ENCODE measurements around the gene GUCA1C.

Gene GUCA1C

GRCh38 chr3:108909799-108910198 is 43.9 kb downstream of the GUCA1C start:
- Histone ChIP-seq H3K9me3 (ENCODE audit: control insufficient read depth in 5 of 5, low read length in 5 of 5) (no peaks in the 10 kb centered on the region), H3K4me1 (ENCODE audit: control insufficient read depth in 5 of 5, insufficient read depth in 5 of 5, low read length in 5 of 5) (no peaks in the 10 kb centered on the region), H3K36me3 (ENCODE audit: control insufficient read depth in 5 of 5, insufficient read depth in 5 of 5, low read length in 5 of 5) (no peaks in the 10 kb centered on the region), H3K9ac (ENCODE audit: low read length in 5 of 5) (no peak overlapping the region), H3K27me3 (ENCODE audit: control insufficient read depth in 5 of 5, insufficient read depth in 4 of 5, low read length in 5 of 5) (peaks cover 0 to 4% (median 0%) of the 10 kb centered on the region in 5 donors), H3K27ac (ENCODE audit: low read depth, low read length) (no peak overlapping the region), H3K4me3 (ENCODE audit: low read depth in 1 of 5, low read length in 5 of 5) (no peak overlapping the region)

- no peak overlapping the region for H3K9ac ChIP-seq (ENCODE audit: low read length in 5 of 5)
- H3K9me3 ChIP-seq (ENCODE audit: control insufficient read depth in 5 of 5, low read length in 5 of 5) = no peaks in the 10 kb centered on the region
- no peaks in the 10 kb centered on the region for H3K36me3 ChIP-seq (ENCODE audit: control insufficient read depth in 5 of 5, insufficient read depth in 5 of 5, low read length in 5 of 5)
- H3K27me3 ChIP-seq (ENCODE audit: control insufficient read depth in 5 of 5, insufficient read depth in 4 of 5, low read length in 5 of 5) = peaks cover 0 to 4% (median 0%) of the 10 kb centered on the region in 5 donors
- no peaks in the 10 kb centered on the region for H3K4me1 ChIP-seq (ENCODE audit: control insufficient read depth in 5 of 5, insufficient read depth in 5 of 5, low read length in 5 of 5)
- H3K4me3 ChIP-seq (ENCODE audit: low read depth in 1 of 5, low read length in 5 of 5) = no peak overlapping the region
- no peak overlapping the region for H3K27ac ChIP-seq (ENCODE audit: low read depth, low read length)
Measured at GRCh38 chr3:108907194-108907593, 46.5 kb downstream of the GUCA1C start.

GRCh38 chr3:108899530-108899929 is 54.1 kb downstream of the GUCA1C start:
- no peak overlapping the region for H3K27ac ChIP-seq (ENCODE audit: low read depth, low read length)
- H3K36me3 ChIP-seq (ENCODE audit: control insufficient read depth in 5 of 5, insufficient read depth in 5 of 5, low read length in 5 of 5) = no peaks in the 10 kb centered on the region
- no peak overlapping the region for H3K4me3 ChIP-seq (ENCODE audit: low read depth in 1 of 5, low read length in 5 of 5)
- H3K4me1 ChIP-seq (ENCODE audit: control insufficient read depth in 5 of 5, insufficient read depth in 5 of 5, low read length in 5 of 5) = no peaks in the 10 kb centered on the region
- no peak overlapping the region for H3K9ac ChIP-seq (ENCODE audit: low read length in 5 of 5)
- H3K9me3 ChIP-seq (ENCODE audit: control insufficient read depth in 5 of 5, low read length in 5 of 5) = no peaks in the 10 kb centered on the region
- no peaks in the 10 kb centered on the region for H3K27me3 ChIP-seq (ENCODE audit: control insufficient read depth in 5 of 5, insufficient read depth in 4 of 5, low read length in 5 of 5)

GRCh38 chr3:108897883-108898282 is 55.8 kb downstream of the GUCA1C start:
- no peaks in the 10 kb centered on the region for H3K27me3 ChIP-seq (ENCODE audit: control insufficient read depth in 5 of 5, insufficient read depth in 4 of 5, low read length in 5 of 5)
- H3K4me3 ChIP-seq (ENCODE audit: low read depth in 1 of 5, low read length in 5 of 5) = no peak overlapping the region
- H3K27ac ChIP-seq (ENCODE audit: low read depth, low read length) = no peak overlapping the region
- no peak overlapping the region for H3K9ac ChIP-seq (ENCODE audit: low read length in 5 of 5)
- no peaks in the 10 kb centered on the region for H3K9me3 ChIP-seq (ENCODE audit: control insufficient read depth in 5 of 5, low read length in 5 of 5)
- H3K36me3 ChIP-seq (ENCODE audit: control insufficient read depth in 5 of 5, insufficient read depth in 5 of 5, low read length in 5 of 5) = no peaks in the 10 kb centered on the region
- H3K4me1 ChIP-seq (ENCODE audit: control insufficient read depth in 5 of 5, insufficient read depth in 5 of 5, low read length in 5 of 5) = no peaks in the 10 kb centered on the region

GRCh38 chr3:108894981-108895380 is 58.7 kb downstream of the GUCA1C start:
- Histone ChIP-seq H3K4me1 (ENCODE audit: control insufficient read depth in 5 of 5, insufficient read depth in 5 of 5, low read length in 5 of 5) (no peaks in the 10 kb centered on the region), H3K27ac (ENCODE audit: low read depth, low read length) (no peak overlapping the region), H3K4me3 (ENCODE audit: low read depth in 1 of 5, low read length in 5 of 5) (no peak overlapping the region), H3K36me3 (ENCODE audit: control insufficient read depth in 5 of 5, insufficient read depth in 5 of 5, low read length in 5 of 5) (no peaks in the 10 kb centered on the region), H3K9ac (ENCODE audit: low read length in 5 of 5) (no peak overlapping the region), H3K9me3 (ENCODE audit: control insufficient read depth in 5 of 5, low read length in 5 of 5) (no peaks in the 10 kb centered on the region), H3K27me3 (ENCODE audit: control insufficient read depth in 5 of 5, insufficient read depth in 4 of 5, low read length in 5 of 5) (no peaks in the 10 kb centered on the region)

- Histone ChIP-seq H3K9me3 (ENCODE audit: control insufficient read depth in 5 of 5, low read length in 5 of 5) (no peaks in the 10 kb centered on the region), H3K27me3 (ENCODE audit: control insufficient read depth in 5 of 5, insufficient read depth in 4 of 5, low read length in 5 of 5) (no peaks in the 10 kb centered on the region), H3K27ac (ENCODE audit: low read depth, low read length) (no peak overlapping the region), H3K4me1 (ENCODE audit: control insufficient read depth in 5 of 5, insufficient read depth in 5 of 5, low read length in 5 of 5) (no peaks in the 10 kb centered on the region), H3K4me3 (ENCODE audit: low read depth in 1 of 5, low read length in 5 of 5) (no peak overlapping the region), H3K36me3 (ENCODE audit: control insufficient read depth in 5 of 5, insufficient read depth in 5 of 5, low read length in 5 of 5) (no peaks in the 10 kb centered on the region), H3K9ac (ENCODE audit: low read length in 5 of 5) (no peak overlapping the region)
Measured at GRCh38 chr3:108891833-108892232, 61.8 kb downstream of the GUCA1C start.

GRCh38 chr3:108887777-108888176 is 65.9 kb downstream of the GUCA1C start:
- Histone ChIP-seq H3K9me3 (ENCODE audit: control insufficient read depth in 5 of 5, low read length in 5 of 5) (no peaks in the 10 kb centered on the region), H3K27me3 (ENCODE audit: control insufficient read depth in 5 of 5, insufficient read depth in 4 of 5, low read length in 5 of 5) (no peaks in the 10 kb centered on the region), H3K27ac (ENCODE audit: low read depth, low read length) (no peak overlapping the region), H3K4me3 (ENCODE audit: low read depth in 1 of 5, low read length in 5 of 5) (no peak overlapping the region), H3K9ac (ENCODE audit: low read length in 5 of 5) (no peak overlapping the region), H3K36me3 (ENCODE audit: control insufficient read depth in 5 of 5, insufficient read depth in 5 of 5, low read length in 5 of 5) (no peaks in the 10 kb centered on the region), H3K4me1 (ENCODE audit: control insufficient read depth in 5 of 5, insufficient read depth in 5 of 5, low read length in 5 of 5) (no peaks in the 10 kb centered on the region)

- Histone ChIP-seq H3K4me3 (ENCODE audit: low read depth in 1 of 5, low read length in 5 of 5) (no peak overlapping the region), H3K27ac (ENCODE audit: low read depth, low read length) (no peak overlapping the region), H3K4me1 (ENCODE audit: control insufficient read depth in 5 of 5, insufficient read depth in 5 of 5, low read length in 5 of 5) (no peaks in the 10 kb centered on the region), H3K27me3 (ENCODE audit: control insufficient read depth in 5 of 5, insufficient read depth in 4 of 5, low read length in 5 of 5) (no peaks in the 10 kb centered on the region), H3K9me3 (ENCODE audit: control insufficient read depth in 5 of 5, low read length in 5 of 5) (no peaks in the 10 kb centered on the region), H3K9ac (ENCODE audit: low read length in 5 of 5) (no peak overlapping the region), H3K36me3 (ENCODE audit: control insufficient read depth in 5 of 5, insufficient read depth in 5 of 5, low read length in 5 of 5) (no peaks in the 10 kb centered on the region)
Measured at GRCh38 chr3:108887121-108887520, 66.6 kb downstream of the GUCA1C start.

- no peak overlapping the region for H3K4me3 ChIP-seq (ENCODE audit: low read depth in 1 of 5, low read length in 5 of 5)
- no peaks in the 10 kb centered on the region for H3K36me3 ChIP-seq (ENCODE audit: control insufficient read depth in 5 of 5, insufficient read depth in 5 of 5, low read length in 5 of 5)
- H3K9me3 ChIP-seq (ENCODE audit: control insufficient read depth in 5 of 5, low read length in 5 of 5) = no peaks in the 10 kb centered on the region
- H3K27ac ChIP-seq (ENCODE audit: low read depth, low read length) = no peak overlapping the region
- H3K9ac ChIP-seq (ENCODE audit: low read length in 5 of 5) = no peak overlapping the region
- H3K4me1 ChIP-seq (ENCODE audit: control insufficient read depth in 5 of 5, insufficient read depth in 5 of 5, low read length in 5 of 5) = no peaks in the 10 kb centered on the region
- peaks cover 0 to 3% (median 0%) of the 10 kb centered on the region in 5 donors for H3K27me3 ChIP-seq (ENCODE audit: control insufficient read depth in 5 of 5, insufficient read depth in 4 of 5, low read length in 5 of 5)
Measured at GRCh38 chr3:108883373-108883772, 70.3 kb downstream of the GUCA1C start.

- Histone ChIP-seq H3K4me1 (ENCODE audit: control insufficient read depth in 5 of 5, insufficient read depth in 5 of 5, low read length in 5 of 5) (no peaks in the 10 kb centered on the region), H3K36me3 (ENCODE audit: control insufficient read depth in 5 of 5, insufficient read depth in 5 of 5, low read length in 5 of 5) (no peaks in the 10 kb centered on the region), H3K4me3 (ENCODE audit: low read depth in 1 of 5, low read length in 5 of 5) (no peak overlapping the region), H3K27me3 (ENCODE audit: control insufficient read depth in 5 of 5, insufficient read depth in 4 of 5, low read length in 5 of 5) (peaks cover 0 to 3% (median 0%) of the 10 kb centered on the region in 5 donors), H3K9me3 (ENCODE audit: control insufficient read depth in 5 of 5, low read length in 5 of 5) (no peaks in the 10 kb centered on the region), H3K9ac (ENCODE audit: low read length in 5 of 5) (no peak overlapping the region), H3K27ac (ENCODE audit: low read depth, low read length) (no peak overlapping the region)
Measured at GRCh38 chr3:108882762-108883161, 70.9 kb downstream of the GUCA1C start.

GRCh38 chr3:108879915-108880314 is 73.8 kb downstream of the GUCA1C start:
- Histone ChIP-seq H3K27ac (ENCODE audit: low read depth, low read length) (no peak overlapping the region), H3K27me3 (ENCODE audit: control insufficient read depth in 5 of 5, insufficient read depth in 4 of 5, low read length in 5 of 5) (peaks cover 0 to 3% (median 0%) of the 10 kb centered on the region in 5 donors), H3K4me3 (ENCODE audit: low read depth in 1 of 5, low read length in 5 of 5) (no peak overlapping the region), H3K36me3 (ENCODE audit: control insufficient read depth in 5 of 5, insufficient read depth in 5 of 5, low read length in 5 of 5) (no peaks in the 10 kb centered on the region), H3K4me1 (ENCODE audit: control insufficient read depth in 5 of 5, insufficient read depth in 5 of 5, low read length in 5 of 5) (no peaks in the 10 kb centered on the region), H3K9me3 (ENCODE audit: control insufficient read depth in 5 of 5, low read length in 5 of 5) (no peaks in the 10 kb centered on the region), H3K9ac (ENCODE audit: low read length in 5 of 5) (no peak overlapping the region)
